ENCODE measurements around the gene NFIX. TPM values are rescaled to one million over a fixed set of nuclear protein-coding genes. Genes with fewer than 3 reads are reported as not detected.
A peak's percentile ranks its signal among the peaks of the same experiment; 100 is the strongest.

The NFIX gene
- total RNA-seq, 1 donor from 2014 or later: 8.4 TPM

- no peaks in the 10 kb centered on the region for H3K9me3 Mint-ChIP-seq (ENCODE audit: unreplicated experiment)
- H3K9ac ChIP-seq (ENCODE audit: low read length): no peak overlapping the region
Observed at GRCh38 chr19:13062317-13062716, 67.0 kb downstream of the NFIX start.

GRCh38 chr19:13063461-13064091 is 68.3 kb downstream of the NFIX start:
- Histone ChIP-seq H3K4me1 (ENCODE audit: insufficient read depth, low read length) (peaks cover 25% of the 10 kb centered on the region), H3K9ac (ENCODE audit: low read length) (peak overlapping the region; percentile 39), H3K4me2 (ENCODE audit: low read length) (no peak overlapping the region), H3K9me3 (ENCODE audit: insufficient read depth, low read depth, low read length) (no peaks in the 10 kb centered on the region), H3K36me3 (ENCODE audit: insufficient read depth, low read length) (no peaks in the 10 kb centered on the region), H2AFZ (ENCODE audit: low read depth, low read length) (no peak overlapping the region), H3K79me2 (ENCODE audit: insufficient read depth, low read length) (peaks cover 93% of the 10 kb centered on the region), H3K4me3 (ENCODE audit: insufficient read depth, low read depth, low read length) (no peak overlapping the region), H4K20me1 (ENCODE audit: insufficient read depth, low read length) (peaks cover 69% of the 10 kb centered on the region), H3K27ac (ENCODE audit: low read depth, low read length) (no peak overlapping the region), H3K27me3 (ENCODE audit: insufficient read depth, low read length) (no peaks in the 10 kb centered on the region)
- DNase-seq (ENCODE audit: low read depth): no peak
- FAIRE-seq: no peak
- H3K27me3 Mint-ChIP-seq (ENCODE audit: low read depth, unreplicated experiment): peaks cover 67% of the 10 kb centered on the region
- peak overlapping the region; percentile 14 for H3K4me3 Mint-ChIP-seq (ENCODE audit: unreplicated experiment)
- peaks cover 16% of the 10 kb centered on the region for H3K4me1 Mint-ChIP-seq (ENCODE audit: low read depth, unreplicated experiment)
- TF ChIP-seq, protein P1, sequence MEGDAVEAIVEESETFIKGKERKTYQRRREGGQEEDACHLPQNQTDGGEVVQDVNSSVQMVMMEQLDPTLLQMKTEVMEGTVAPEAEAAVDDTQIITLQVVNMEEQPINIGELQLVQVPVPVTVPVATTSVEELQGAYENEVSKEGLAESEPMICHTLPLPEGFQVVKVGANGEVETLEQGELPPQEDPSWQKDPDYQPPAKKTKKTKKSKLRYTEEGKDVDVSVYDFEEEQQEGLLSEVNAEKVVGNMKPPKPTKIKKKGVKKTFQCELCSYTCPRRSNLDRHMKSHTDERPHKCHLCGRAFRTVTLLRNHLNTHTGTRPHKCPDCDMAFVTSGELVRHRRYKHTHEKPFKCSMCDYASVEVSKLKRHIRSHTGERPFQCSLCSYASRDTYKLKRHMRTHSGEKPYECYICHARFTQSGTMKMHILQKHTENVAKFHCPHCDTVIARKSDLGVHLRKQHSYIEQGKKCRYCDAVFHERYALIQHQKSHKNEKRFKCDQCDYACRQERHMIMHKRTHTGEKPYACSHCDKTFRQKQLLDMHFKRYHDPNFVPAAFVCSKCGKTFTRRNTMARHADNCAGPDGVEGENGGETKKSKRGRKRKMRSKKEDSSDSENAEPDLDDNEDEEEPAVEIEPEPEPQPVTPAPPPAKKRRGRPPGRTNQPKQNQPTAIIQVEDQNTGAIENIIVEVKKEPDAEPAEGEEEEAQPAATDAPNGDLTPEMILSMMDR (IDR thresholded peaks at IDR 0.05; ENCODE audit: insufficient read depth, low read depth, low read length): no peak
- no peak for TF ChIP-seq EZH2 (IDR thresholded peaks at IDR 0.05; ENCODE audit: insufficient read depth, low read length)
- H3K9me3 Mint-ChIP-seq (ENCODE audit: unreplicated experiment): no peaks in the 10 kb centered on the region
- peaks cover 3% of the 10 kb centered on the region for H3K36me3 Mint-ChIP-seq (ENCODE audit: low read depth, unreplicated experiment)
- peak overlapping the region; percentile 58 for H3K27ac Mint-ChIP-seq (ENCODE audit: unreplicated experiment)

More at GRCh38 chr19:13062317-13062716, 67.0 kb downstream of the NFIX start:
- FAIRE-seq (no peak), DNase-seq (ENCODE audit: low read depth) (no peak)
- Mint-ChIP-seq H3K4me3 (ENCODE audit: unreplicated experiment) (no peak overlapping the region), H3K36me3 (ENCODE audit: low read depth, unreplicated experiment) (peaks cover 1% of the 10 kb centered on the region), H3K4me1 (ENCODE audit: low read depth, unreplicated experiment) (peaks cover 19% of the 10 kb centered on the region), H3K27ac (ENCODE audit: unreplicated experiment) (no peak overlapping the region), H3K27me3 (ENCODE audit: low read depth, unreplicated experiment) (peaks cover 61% of the 10 kb centered on the region)
- Histone ChIP-seq H4K20me1 (ENCODE audit: insufficient read depth, low read length) (peaks cover 60% of the 10 kb centered on the region), H3K4me3 (ENCODE audit: insufficient read depth, low read depth, low read length) (no peak overlapping the region), H3K79me2 (ENCODE audit: insufficient read depth, low read length) (peaks cover 92% of the 10 kb centered on the region), H3K27ac (ENCODE audit: low read depth, low read length) (no peak overlapping the region), H3K36me3 (ENCODE audit: insufficient read depth, low read length) (no peaks in the 10 kb centered on the region), H2AFZ (ENCODE audit: low read depth, low read length) (no peak overlapping the region), H3K4me1 (ENCODE audit: insufficient read depth, low read length) (peaks cover 34% of the 10 kb centered on the region), H3K27me3 (ENCODE audit: insufficient read depth, low read length) (no peaks in the 10 kb centered on the region), H3K9me3 (ENCODE audit: insufficient read depth, low read depth, low read length) (no peaks in the 10 kb centered on the region), H3K4me2 (ENCODE audit: low read length) (no peak overlapping the region)
- no peak for TF ChIP-seq EZH2 (IDR thresholded peaks at IDR 0.05; ENCODE audit: insufficient read depth, low read length)
- TF ChIP-seq, protein P1 (IDR thresholded peaks at IDR 0.05; ENCODE audit: insufficient read depth, low read depth, low read length): no peak

DNA sequence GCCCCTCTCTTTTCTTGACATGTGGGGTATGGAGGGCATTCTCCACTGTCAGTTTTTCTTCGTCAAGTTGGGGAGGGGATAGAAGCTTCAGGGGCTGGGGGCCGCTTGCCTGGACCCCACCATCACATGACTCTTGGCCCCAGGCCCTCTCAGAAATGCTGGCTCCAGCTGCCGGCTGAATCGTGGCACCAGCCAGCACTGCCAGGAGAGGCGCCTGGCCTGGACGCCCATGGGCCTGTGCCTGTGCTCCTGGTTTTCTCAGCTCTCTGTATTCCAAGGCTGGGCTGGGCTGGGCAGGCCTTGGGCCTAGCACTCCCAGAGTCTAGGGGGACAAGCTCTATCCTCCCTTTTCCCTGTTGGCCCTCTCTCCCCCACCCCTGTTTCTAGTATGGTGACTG is 68.8 kb downstream of the NFIX start:
- H4K20me1 ChIP-seq (ENCODE audit: insufficient read depth, low read length): peaks cover 72% of the 10 kb centered on the region
- no peak for DNase-seq (ENCODE audit: low read depth)
- H3K4me1 ChIP-seq (ENCODE audit: insufficient read depth, low read length): peaks cover 28% of the 10 kb centered on the region
- H3K4me3 Mint-ChIP-seq (ENCODE audit: unreplicated experiment): no peak overlapping the region
- no peaks in the 10 kb centered on the region for H3K27me3 ChIP-seq (ENCODE audit: insufficient read depth, low read length)
- H3K9me3 ChIP-seq (ENCODE audit: insufficient read depth, low read depth, low read length): no peaks in the 10 kb centered on the region
- peaks cover 93% of the 10 kb centered on the region for H3K79me2 ChIP-seq (ENCODE audit: insufficient read depth, low read length)
- no peak for FAIRE-seq
- TF ChIP-seq, protein P1 (IDR thresholded peaks at IDR 0.05; ENCODE audit: insufficient read depth, low read depth, low read length): no peak
- no peak for TF ChIP-seq EZH2 (IDR thresholded peaks at IDR 0.05; ENCODE audit: insufficient read depth, low read length)
- no peaks in the 10 kb centered on the region for H3K36me3 ChIP-seq (ENCODE audit: insufficient read depth, low read length)
- H3K4me2 ChIP-seq (ENCODE audit: low read length): no peak overlapping the region
- no peak overlapping the region for H3K4me3 ChIP-seq (ENCODE audit: insufficient read depth, low read depth, low read length)
- H3K27ac Mint-ChIP-seq (ENCODE audit: unreplicated experiment): no peak overlapping the region
- no peak overlapping the region for H3K9ac ChIP-seq (ENCODE audit: low read length)
- H3K36me3 Mint-ChIP-seq (ENCODE audit: low read depth, unreplicated experiment): peaks cover 3% of the 10 kb centered on the region
- H3K27ac ChIP-seq (ENCODE audit: low read depth, low read length): no peak overlapping the region
- peaks cover 69% of the 10 kb centered on the region for H3K27me3 Mint-ChIP-seq (ENCODE audit: low read depth, unreplicated experiment)
- H3K4me1 Mint-ChIP-seq (ENCODE audit: low read depth, unreplicated experiment): peaks cover 12% of the 10 kb centered on the region
- no peaks in the 10 kb centered on the region for H3K9me3 Mint-ChIP-seq (ENCODE audit: unreplicated experiment)
- H2AFZ ChIP-seq (ENCODE audit: low read depth, low read length): no peak overlapping the region

Measured in astrocyte (in vitro differentiated cells and primary cell).